Spinal cord (tissue), 10 donors: ENCODE data around the gene TMEM209. TPM values are rescaled to one million over a fixed set of nuclear protein-coding genes. Genes with fewer than 3 reads are reported as not detected.
"Not testable (repeated sequence)": the region's sequence is repeated elsewhere in the genome, so short reads cannot be mapped to it uniquely, and the experiment has no call there.

Source experiments
- DNase-seq, 6 donors: peaks; one replicate each; pipeline versions ENCODE4 v3.0.0 to v3.0.0-alpha.2; 2013 to 2015; ENCODE audit warnings: low spot score in 6 of 6, low read depth in 4 of 6
- H3K27ac ChIP-seq: one replicate; pipeline ENCODE4 v1.5.1; 2013; ENCODE audit warnings: low read depth, low read length, control low read depth
- H3K27me3 ChIP-seq: one replicate; pipeline ENCODE4 v1.6.1; 2013; ENCODE audit warnings: low read length; ENCODE audit not compliant: control insufficient read depth, insufficient read depth
- H3K36me3 ChIP-seq: one replicate; pipeline ENCODE4 v1.6.1; 2013; ENCODE audit warnings: low read length; ENCODE audit not compliant: control insufficient read depth, insufficient read depth
- H3K4me1 ChIP-seq: one replicate; pipeline ENCODE4 v1.6.1; 2013; ENCODE audit warnings: low read length; ENCODE audit not compliant: control insufficient read depth, insufficient read depth
- H3K4me3 ChIP-seq: one replicate; pipeline ENCODE4 v1.5.1; 2013; ENCODE audit warnings: low read depth, low read length, control low read depth
- H3K9me3 ChIP-seq: one replicate; pipeline ENCODE4 v1.6.1; 2013; ENCODE audit warnings: low read length; ENCODE audit not compliant: control insufficient read depth, insufficient read depth
- WGBS: methylation state at CpG from one replicate; pipeline ENCODE4 v1.1.5; 2013; ENCODE audit warnings: missing lambda C conversion rate; ENCODE audit not compliant: insufficient coverage; 5-methylcytosine and 5-hydroxymethylcytosine counted together
- long read RNA-seq, 4 donors: transcript quantifications; one replicate each; lab custom pipeline, GENCODE V29; 2026
- polyA plus RNA-seq, 2 donors: library from polyadenylated mRNA; unstranded; fragments of 120-200 nt; gene quantifications; one replicate each; pipeline ENCODE4 v1.2.1, GENCODE V29; 2013; ENCODE audit not compliant: insufficient read length in 2 of 2
- total RNA-seq, 2 donors: library from RNA; depleted of rRNA in 1 of 2; stranded (reverse); fragments of 120-200 nt in 1 of 2; fragments of >200 nt in 1 of 2; gene quantifications; one replicate each; pipeline versions ENCODE4 v1.2.3 to v1.2.4, GENCODE V29; 2013 to 2014
- donor health status: healthy.

The TMEM209 gene
- total RNA-seq (10 to 100 TPM; 16.5 to 17.2 TPM), polyA plus RNA-seq (10 to 100 TPM; 13.7 to 14.9 TPM)
- long read RNA-seq, donor 1, partial matches to known transcripts, result 0 of 2 reads
- long read RNA-seq, donor 1, other reads (novel, unspliced or antisense), result 0 of 2 reads
- long read RNA-seq, donor 2, result 0 reads
- long read RNA-seq, donor 3, result 0 reads
- long read RNA-seq, donor 4, partial matches to known transcripts, result 0 of 2 reads
- long read RNA-seq, donor 4, other reads (novel, unspliced or antisense), result 0 of 2 reads

DNA sequence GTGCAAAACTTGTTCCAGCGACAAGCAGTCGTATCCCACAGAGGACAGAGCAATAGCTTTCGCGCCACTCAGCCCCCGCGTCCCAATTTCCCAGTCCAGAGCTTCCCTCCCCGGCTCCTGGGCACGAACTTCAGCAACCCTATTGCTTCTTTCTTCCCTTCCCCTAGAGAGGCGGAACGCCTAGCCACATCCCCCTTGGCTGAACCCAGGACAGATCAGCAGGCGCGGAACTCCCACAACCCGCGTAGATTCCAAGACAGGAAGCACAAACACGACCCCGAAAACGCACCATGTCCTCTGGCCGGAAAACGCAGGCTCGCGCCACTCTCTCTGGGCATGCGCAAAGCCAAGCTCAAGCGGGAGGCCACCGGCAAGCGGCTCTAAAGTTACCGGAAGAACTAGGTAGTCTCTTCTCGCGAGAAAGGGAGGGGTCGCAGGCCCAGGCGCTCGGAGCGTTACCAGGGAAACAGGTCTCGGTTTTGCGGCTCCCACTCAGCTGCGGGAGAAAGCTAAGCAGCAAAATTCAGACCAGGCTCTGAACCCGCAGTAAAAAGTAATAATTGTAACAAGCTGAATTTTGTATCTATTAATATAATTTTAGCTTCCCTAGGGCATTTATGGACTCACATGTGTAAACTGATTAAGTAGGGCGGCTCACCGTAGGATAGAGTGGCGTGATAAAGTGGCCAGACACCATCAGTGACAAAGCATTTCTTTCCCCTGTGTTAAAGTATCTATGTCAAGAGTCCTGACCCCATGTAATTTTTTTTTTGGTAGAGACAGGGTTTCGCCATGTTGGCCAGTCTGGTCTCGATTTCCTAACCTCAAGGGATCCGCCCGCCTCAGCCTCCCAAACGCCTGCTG, at the start of gene TMEM209:
TSS of gene TMEM209 (minus strand) at position 323 of the 864 bp plus-strand sequence. CDS start at position 292, 31 bp downstream.
- H3K9me3 ChIP-seq, result no peaks in the 10 kb centered on the region
- peaks cover 7% of the 10 kb centered on the region for H3K36me3 ChIP-seq
- 1% methylated on average over 31 of the region's 44 CpGs for WGBS
- H3K4me1 ChIP-seq, result peaks cover 18% of the 10 kb centered on the region
- H3K27me3 ChIP-seq, result no peaks in the 10 kb centered on the region
- DNase-seq, result peak; percentile 94 to 100 (median 98)
- peak within 1 kb of the TSS; percentile 99 for H3K27ac ChIP-seq
- peak within 1 kb of the TSS; percentile 99 for H3K4me3 ChIP-seq

DNA sequence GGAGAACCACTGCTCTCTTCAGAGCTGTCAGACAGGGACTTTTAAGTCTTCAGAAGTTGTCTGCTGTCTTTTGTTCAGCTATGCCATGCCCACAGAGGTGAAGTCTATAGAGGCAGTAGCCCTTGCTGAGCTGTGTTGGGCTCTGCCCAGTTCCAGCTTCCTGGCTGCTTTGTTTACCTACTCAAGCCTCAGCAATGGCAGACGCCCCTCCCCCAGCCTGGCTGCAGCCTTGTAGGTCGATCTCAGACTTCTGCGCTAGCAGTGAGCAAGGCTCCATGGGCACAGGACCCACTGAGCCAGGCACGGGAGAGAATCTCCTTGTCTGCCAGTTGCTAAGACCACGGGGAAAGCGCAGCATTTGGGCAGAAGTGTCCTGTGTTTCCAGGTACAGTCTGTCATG, 49.3 kb upstream of the TMEM209 start:
- Histone ChIP-seq H3K4me3 (no peak overlapping the region), H3K27me3 (no peaks in the 10 kb centered on the region)
- WGBS, result 76% methylated on average over 6 of the region's 6 CpGs

DNA sequence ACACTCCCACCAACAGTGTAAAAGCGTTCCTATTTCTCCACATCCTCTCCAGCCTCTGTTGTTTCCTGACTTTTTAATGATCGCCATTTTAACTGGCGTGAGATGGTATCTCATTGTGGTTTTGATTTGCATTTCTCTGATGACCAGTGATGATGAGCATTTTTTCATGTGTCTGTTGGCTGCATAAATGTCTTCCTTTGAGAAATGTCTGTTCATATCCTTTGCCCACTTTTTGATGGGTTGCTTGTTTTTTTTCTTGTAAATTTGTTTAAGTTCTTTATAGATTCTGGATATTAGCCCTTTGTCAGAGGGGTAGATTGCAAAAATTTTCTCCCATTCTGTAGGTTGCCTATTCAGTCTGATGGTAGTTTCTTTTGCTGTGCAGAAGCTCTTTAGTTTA, 44.4 kb upstream of the TMEM209 start:
- H3K27me3 ChIP-seq, H3K27ac ChIP-seq, H3K9me3 ChIP-seq, H3K4me1 ChIP-seq, DNase-seq, H3K4me3 ChIP-seq, H3K36me3 ChIP-seq: not testable (repeated sequence)
- no CpG with 5 or more reads among the region's 3 CpGs for WGBS

More for the DNA sequence above, 49.3 kb upstream of the TMEM209 start:
- Histone ChIP-seq H3K27ac (no peak overlapping the region), H3K4me1 (no peaks in the 10 kb centered on the region), H3K9me3 (peaks cover 10% of the 10 kb centered on the region), H3K36me3 (no peaks in the 10 kb centered on the region)
- no peak for DNase-seq

DNA sequence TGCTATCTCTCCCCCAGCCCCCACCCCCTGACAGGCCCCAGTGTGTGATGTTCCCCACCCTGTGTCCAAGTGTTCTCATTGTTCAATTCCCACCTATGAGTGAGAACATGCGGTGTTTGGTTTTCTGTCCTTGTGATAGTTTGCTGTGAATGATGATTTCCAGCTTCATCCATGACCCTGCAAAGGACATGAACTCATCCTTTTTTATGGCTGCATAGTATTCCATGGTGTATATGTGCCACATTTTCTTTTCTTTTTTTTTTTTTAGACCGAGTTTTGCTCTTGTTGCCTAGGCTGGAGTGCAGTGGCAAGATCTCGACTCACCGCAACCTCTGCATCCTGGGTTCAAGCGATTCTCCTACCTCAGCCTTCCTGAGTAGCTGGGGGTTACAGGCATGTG, 43.6 kb upstream of the TMEM209 start:
- H3K9me3 ChIP-seq, H3K27ac ChIP-seq, H3K36me3 ChIP-seq, H3K4me1 ChIP-seq, H3K27me3 ChIP-seq, DNase-seq, H3K4me3 ChIP-seq: not testable (repeated sequence)
- WGBS, result 97% methylated on average over 4 of the region's 5 CpGs

DNA sequence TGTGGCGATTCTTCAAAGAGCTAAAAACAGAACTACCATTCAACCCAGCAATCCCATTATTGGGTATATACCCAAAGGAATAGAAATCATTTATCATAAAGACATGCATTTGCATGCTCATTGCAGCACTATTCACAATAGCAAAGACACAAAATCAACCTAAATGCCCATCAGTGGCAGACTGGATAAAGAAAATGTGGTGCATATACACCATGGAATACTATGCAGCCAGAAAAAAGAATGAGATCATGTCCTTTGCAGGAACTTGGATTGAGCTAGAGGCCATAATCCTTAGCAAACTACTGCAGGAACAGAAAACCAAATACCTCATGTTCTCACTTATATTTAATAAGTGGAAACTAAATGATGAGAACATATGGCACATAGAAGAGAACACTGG, 41.3 kb upstream of the TMEM209 start:
- not testable (repeated sequence) for H3K9me3 ChIP-seq, H3K27me3 ChIP-seq, DNase-seq, H3K4me3 ChIP-seq, H3K27ac ChIP-seq, H3K36me3 ChIP-seq, H3K4me1 ChIP-seq
- WGBS, result no CpG with 5 or more reads among the region's 1 CpG

DNA sequence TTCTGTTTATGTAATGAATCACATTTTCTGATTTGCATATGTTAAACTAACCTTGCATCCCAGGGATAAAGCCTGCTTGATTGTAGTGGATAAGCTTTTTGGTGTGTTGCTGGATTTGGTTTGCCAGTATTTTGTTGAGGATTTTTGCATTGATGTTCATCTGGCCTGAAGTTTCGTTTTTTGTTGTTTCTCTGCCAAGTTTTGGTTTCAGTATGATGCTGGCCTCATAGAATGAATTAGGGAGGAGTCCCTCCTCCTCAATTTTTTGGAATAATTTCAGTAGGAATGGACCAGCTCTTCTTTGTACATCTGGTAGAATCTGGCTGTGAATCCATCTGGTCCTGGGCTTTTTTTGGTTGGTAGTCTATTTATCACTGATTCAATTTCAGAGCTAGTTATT, 38.3 kb upstream of the TMEM209 start:
- H3K4me3 ChIP-seq, H3K4me1 ChIP-seq, H3K27ac ChIP-seq, DNase-seq, H3K9me3 ChIP-seq, H3K27me3 ChIP-seq, H3K36me3 ChIP-seq: not testable (repeated sequence)
- WGBS, result no CpG with 5 or more reads among the region's 1 CpG

DNA sequence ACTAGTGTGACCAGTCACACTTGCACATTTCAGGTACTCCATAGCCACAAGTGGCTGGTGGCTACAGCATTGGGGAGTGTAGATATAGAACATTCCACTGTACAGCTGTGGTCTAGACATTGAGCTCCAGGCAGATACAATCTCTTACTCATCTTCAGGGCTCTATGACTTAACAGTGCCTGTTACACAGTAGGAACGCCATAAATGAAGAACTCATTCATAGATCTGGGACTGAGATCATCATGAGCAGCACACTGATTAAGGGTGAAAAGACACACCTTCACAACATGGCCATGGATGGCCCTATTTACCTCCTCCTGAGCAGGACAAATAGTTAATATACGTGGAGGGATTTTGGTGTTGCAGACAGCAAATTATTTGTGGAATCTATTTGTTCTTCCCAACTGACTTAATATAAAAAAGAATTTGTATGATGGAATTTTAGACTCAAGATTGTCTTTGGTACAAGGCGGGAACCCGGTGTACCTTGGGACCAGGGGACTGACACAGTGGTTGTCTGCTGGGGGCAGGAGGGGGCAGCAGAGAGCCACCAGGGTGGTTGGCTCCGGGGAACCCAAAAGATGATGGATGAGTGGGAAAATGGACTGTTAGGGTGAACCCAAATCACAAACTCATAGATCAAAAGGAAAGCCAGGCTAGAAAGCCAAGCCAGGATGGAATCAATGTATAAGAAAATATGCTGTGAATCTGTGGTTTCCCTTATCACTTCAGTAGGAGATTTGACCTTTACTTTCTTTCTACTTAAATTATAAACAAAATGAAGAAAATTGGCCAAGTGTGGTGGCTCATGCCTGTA, 37.2 kb upstream of the TMEM209 start:
- Histone ChIP-seq H3K4me1 (no peaks in the 10 kb centered on the region), H3K4me3 (no peak overlapping the region), H3K9me3 (peaks cover 4% of the 10 kb centered on the region), H3K27ac (no peak overlapping the region), H3K36me3 (no peaks in the 10 kb centered on the region), H3K27me3 (no peaks in the 10 kb centered on the region)
- WGBS, result 60% methylated on average over 2 of the region's 5 CpGs
- peak in 1 of 6 donors; percentile 22 for DNase-seq

DNA sequence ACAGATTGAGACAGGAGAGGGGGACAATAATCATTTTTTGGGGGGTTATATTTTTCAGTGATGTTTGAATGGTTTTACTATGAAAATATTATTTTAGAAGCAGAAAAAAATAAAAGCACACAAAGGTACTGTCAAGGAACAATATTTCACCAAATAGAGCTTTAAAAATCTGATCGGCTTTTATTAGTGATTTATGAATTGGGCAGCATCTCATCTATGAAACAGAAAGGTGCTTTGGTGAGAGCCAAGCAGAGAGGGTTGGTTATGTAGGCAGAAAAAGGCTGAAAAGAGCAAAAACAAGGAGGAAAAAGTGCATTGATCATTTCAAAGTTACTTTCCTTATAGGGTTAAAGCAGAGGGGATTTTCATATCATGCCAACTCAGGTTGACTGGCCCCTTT, 35.0 kb upstream of the TMEM209 start:
- no peaks in the 10 kb centered on the region for H3K36me3 ChIP-seq
- no CpG with 5 or more reads among the region's 1 CpG for WGBS
- no peak for DNase-seq

DNA sequence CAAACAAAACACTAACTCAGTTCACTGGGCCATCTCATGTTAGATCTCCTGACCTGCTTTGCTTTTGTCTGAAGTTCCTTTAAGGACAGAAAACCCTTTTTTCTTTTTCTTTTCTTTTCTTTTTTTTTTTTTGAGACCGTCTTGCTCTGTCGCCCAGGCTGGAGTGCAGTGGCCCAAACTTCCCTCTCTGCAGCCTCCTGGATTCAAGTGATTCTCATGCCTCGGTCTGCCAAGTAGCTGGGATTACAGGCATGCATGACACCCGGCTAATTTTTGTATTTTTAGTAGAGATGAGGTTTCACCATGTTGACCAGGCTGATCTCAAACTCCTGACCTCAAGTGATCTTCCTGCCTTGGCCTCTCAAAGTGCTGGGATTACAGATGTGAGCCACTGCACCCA, 31.2 kb upstream of the TMEM209 start:
- not testable (repeated sequence) for DNase-seq, H3K27me3 ChIP-seq, H3K9me3 ChIP-seq, H3K36me3 ChIP-seq, H3K4me3 ChIP-seq, H3K4me1 ChIP-seq, H3K27ac ChIP-seq
- WGBS, result 92% methylated on average over 4 of the region's 4 CpGs

More for the DNA sequence above, 35.0 kb upstream of the TMEM209 start:
- no peaks in the 10 kb centered on the region for H3K9me3 ChIP-seq
- no peaks in the 10 kb centered on the region for H3K27me3 ChIP-seq
- no peak overlapping the region for H3K27ac ChIP-seq
- H3K4me3 ChIP-seq, result no peak overlapping the region
- no peaks in the 10 kb centered on the region for H3K4me1 ChIP-seq
